ENCODE data around the gene NLGN1. TPM values are rescaled to one million over a fixed set of nuclear protein-coding genes. Genes with fewer than 3 reads are reported as not detected.

NLGN1 gene
- total and polyA plus RNA-seq, 2 of the 13 experiments (the other 11 are each of a cell fraction or from before 2014, with no cell fraction given), result not detected

DNA sequence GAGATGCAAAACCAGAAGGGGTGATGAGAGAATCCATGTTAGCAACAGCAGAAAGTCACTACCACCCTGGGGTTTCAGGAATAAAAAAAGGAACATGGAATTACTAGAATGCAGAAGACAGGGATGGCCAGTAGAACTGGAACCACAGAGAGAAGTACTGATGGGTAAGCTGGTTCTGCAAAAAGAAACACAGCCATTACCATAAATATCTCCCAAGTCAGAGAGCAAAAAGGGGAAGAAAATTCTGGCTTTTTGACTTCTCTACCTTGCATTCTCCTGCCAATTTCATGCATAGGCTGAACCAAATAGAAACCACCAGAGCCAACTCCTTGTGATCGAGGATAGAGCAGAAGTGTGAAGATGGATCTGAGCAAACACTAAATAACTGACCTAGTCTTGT, 911.2 kb downstream of the NLGN1 start:
- TF ChIP-seq SMAD9 (CRISPR knock-in tag; IDR thresholded peaks at IDR 0.05) (no peak), MYNN (CRISPR knock-in tag; IDR thresholded peaks at IDR 0.05; ENCODE audit: low read depth) (no peak), ZNF576 (CRISPR knock-in tag; IDR thresholded peaks at IDR 0.05) (no peak), E2F1 (CRISPR knock-in tag; IDR thresholded peaks at IDR 0.05) (no peak), PHF5A (CRISPR knock-in tag; IDR thresholded peaks at IDR 0.05; ENCODE audit: low read depth, unreplicated experiment) (no peak), GATA4 (IDR thresholded peaks at IDR 0.05; ENCODE audit: borderline replicate concordance, low read depth) (no peak), ZNF430 (CRISPR knock-in tag; IDR thresholded peaks at IDR 0.05) (no peak), KAT2B (IDR thresholded peaks at IDR 0.05; ENCODE audit: borderline replicate concordance, low read depth, low read length) (no peak), ZNF3 (CRISPR knock-in tag; IDR thresholded peaks at IDR 0.05) (no peak), PRDM4 (CRISPR knock-in tag; IDR thresholded peaks at IDR 0.05; ENCODE audit: borderline replicate concordance) (no peak)
- TF ChIP-seq, protein P1, sequence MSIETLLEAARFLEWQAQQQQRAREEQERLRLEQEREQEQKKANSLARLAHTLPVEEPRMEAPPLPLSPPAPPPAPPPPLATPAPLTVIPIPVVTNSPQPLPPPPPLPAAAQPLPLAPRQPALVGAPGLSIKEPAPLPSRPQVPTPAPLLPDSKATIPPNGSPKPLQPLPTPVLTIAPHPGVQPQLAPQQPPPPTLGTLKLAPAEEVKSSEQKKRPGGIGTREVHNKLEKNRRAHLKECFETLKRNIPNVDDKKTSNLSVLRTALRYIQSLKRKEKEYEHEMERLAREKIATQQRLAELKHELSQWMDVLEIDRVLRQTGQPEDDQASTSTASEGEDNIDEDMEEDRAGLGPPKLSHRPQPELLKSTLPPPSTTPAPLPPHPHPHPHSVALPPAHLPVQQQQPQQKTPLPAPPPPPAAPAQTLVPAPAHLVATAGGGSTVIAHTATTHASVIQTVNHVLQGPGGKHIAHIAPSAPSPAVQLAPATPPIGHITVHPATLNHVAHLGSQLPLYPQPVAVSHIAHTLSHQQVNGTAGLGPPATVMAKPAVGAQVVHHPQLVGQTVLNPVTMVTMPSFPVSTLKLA (IDR thresholded peaks at IDR 0.05), result no peak
- TF ChIP-seq, protein P2, sequence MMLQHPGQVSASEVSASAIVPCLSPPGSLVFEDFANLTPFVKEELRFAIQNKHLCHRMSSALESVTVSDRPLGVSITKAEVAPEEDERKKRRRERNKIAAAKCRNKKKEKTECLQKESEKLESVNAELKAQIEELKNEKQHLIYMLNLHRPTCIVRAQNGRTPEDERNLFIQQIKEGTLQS (CRISPR knock-in tag; IDR thresholded peaks at IDR 0.05), result no peak
- no peak overlapping the region for H2AFZ ChIP-seq (ENCODE audit: low read length)
- ChIA-PET POLR2A (no interaction called here), CTCF (ENCODE audit: low intra/inter-chr PET ratio, low total read pairs) (no interaction called here)
- BruUV-seq (replicated peaks), result no TSS peak
- ATAC-seq (no peak), DNase-seq (ENCODE audit: low spot score) (no peak), FAIRE-seq (no peak)
- 0% methylated on average over 1 of the region's 1 CpG for WGBS (ENCODE audit: low lambda C conversion rate)
- in situ Hi-C loops (cut with HindIII; ENCODE audit: extremely low pct_ligation_motif_present, low pct_unique_long_range_greater_than_20kb), result no loop called here
- H3K9me3 ChIP-seq (ENCODE audit: low read length), result no peaks in the 10 kb centered on the region
- intact Hi-C loops (cut with micrococcal nuclease; ENCODE audit: unreplicated experiment), result no loop called here
- no peaks in the 10 kb centered on the region for H3K27me3 ChIP-seq (ENCODE audit: control insufficient read depth in 1 of 2, insufficient read depth in 2 of 2, low read length in 2 of 2)
- H3K9ac ChIP-seq (ENCODE audit: insufficient read depth, low read depth, low read length), result no peak overlapping the region
- no peaks in the 10 kb centered on the region for H3K36me3 ChIP-seq (replicated peaks in 1 of 2; ENCODE audit: control insufficient read depth in 1 of 2, insufficient read depth in 2 of 2, low read length in 2 of 2)
- H3K4me1 ChIP-seq (ENCODE audit: insufficient read depth, low read length), result no peaks in the 10 kb centered on the region
- no peak overlapping the region for H3K4me3 ChIP-seq (replicated peaks in 1 of 3; ENCODE audit: insufficient read depth in 1 of 3, low read depth in 2 of 3, low read length in 3 of 3)
- H3K27ac ChIP-seq (ENCODE audit: extremely low read length, insufficient read depth, low read length), result no peak overlapping the region
- H3K4me2 ChIP-seq (ENCODE audit: low read depth, low read length), result no peak overlapping the region
- H4K20me1 ChIP-seq (ENCODE audit: insufficient read depth, low read length), result no peaks in the 10 kb centered on the region
- H3K79me2 ChIP-seq (ENCODE audit: insufficient read depth, low read length), result no peaks in the 10 kb centered on the region
